HCT116 (cell line): ENCODE measurements around the gene CYP11A1. TPM values are rescaled to one million over a fixed set of nuclear protein-coding genes. Genes with fewer than 3 reads are reported as not detected.

Experiments used
- ATAC-seq: fragments of 200-7000 bp; cut with Tn5 transposase; 2 replicates; pipeline ENCODE4 v1.9.1; 2020; ENCODE audit warnings: mild to moderate bottlenecking, moderate library complexity
- BruUV-seq: library from RNA; stranded (reverse); fragments of 400-500 nt; replicated peaks from 2 replicates; lab custom pipeline; 2021; lab: Mats Ljungman, UMichigan
- CTCF ChIA-PET: fragments of 300-600 bp; sonication (Branson Sonifier 250); formaldehyde crosslinking; loops from one replicate; lab custom pipeline; 2021; ENCODE audit warnings: antibody characterized with exemption; lab: Charles Lee
- POLR2A ChIA-PET: fragments of 300-600, 350-600 bp; sonication (Branson Sonifier 250); formaldehyde crosslinking; loops from one replicate; lab custom pipeline; 2021; ENCODE audit warnings: antibody characterized with exemption; lab: Charles Lee
- RAD21 ChIA-PET, 2 experiments: fragments of 300-600 bp; sonication (Branson Sonifier 250); formaldehyde crosslinking; loops; one replicate each; lab custom pipeline; 2023; ENCODE audit warnings: low total read pairs in 2 of 2; ENCODE audit not compliant: uncharacterized antibody in 2 of 2, unreplicated experiment in 2 of 2, low non-redundant PET in 1 of 2; lab: Charles Lee
- DNase-seq: peaks from one replicate; pipeline ENCODE4 v3.0.0-alpha.2; 2010; ENCODE audit warnings: low read depth, low spot score
- H2AFZ ChIP-seq: fragments of 200-600 bp; shearing (Covaris generic), sonication (generic); 2 replicates; pipeline ENCODE4 v1.6.1; 2017; ENCODE audit warnings: low read depth, mixed run types, mixed read lengths, antibody characterized with exemption, low read length; ENCODE audit not compliant: poor library complexity, severe bottlenecking
- H3K27ac ChIP-seq: 2 replicates; pipeline ENCODE4 v1.5.1; 2012; ENCODE audit warnings: low read depth, low read length
- H3K27me3 ChIP-seq: fragments of 200-600 bp; sonication (generic); 2 replicates; pipeline ENCODE4 v1.6.1; 2016; ENCODE audit warnings: mixed run types, low read length, mixed read lengths; ENCODE audit not compliant: insufficient read depth
- H3K36me3 ChIP-seq, 2 experiments: fragments of 200-500 bp in 1 of 2; fragments of 200-600 bp in 1 of 2; sonication (Bioruptor generic) in 1 of 2; sonication (generic) in 1 of 2; 2 replicates each; pipeline versions ENCODE4 v1.5.1 to v1.6.1; 2014 to 2016; ENCODE audit warnings: low read length in 2 of 2, inconsistent platforms in 1 of 2, mixed read lengths in 1 of 2, mixed run types in 1 of 2; ENCODE audit not compliant: insufficient read depth in 2 of 2, control insufficient read depth in 1 of 2
- H3K4me1 ChIP-seq, 2 experiments: fragments of 200-600 bp in 1 of 2; sonication (generic) in 1 of 2; 2 replicates each; pipeline versions ENCODE4 v1.5.1 to v1.6.1; 2012 to 2017; ENCODE audit warnings: low read length in 2 of 2, inconsistent platforms in 1 of 2, mild to moderate bottlenecking in 1 of 2, mixed read lengths in 1 of 2, mixed run types in 1 of 2, moderate library complexity in 1 of 2; ENCODE audit not compliant: insufficient read depth in 2 of 2, control insufficient read depth in 1 of 2
- H3K4me2 ChIP-seq: fragments of 200-600 bp; sonication (generic); 2 replicates; pipeline ENCODE4 v1.6.1; 2017; ENCODE audit warnings: mixed run types, low read length, mixed read lengths
- H3K4me3 ChIP-seq, 2 experiments: fragments of 200-600 bp in 1 of 2; sonication (generic) in 1 of 2; replicated peaks in 1 of 2; 2 replicates each; pipeline ENCODE4 v1.5.1; 2011 to 2016; ENCODE audit warnings: low read length in 2 of 2, control low read depth in 1 of 2, low read depth in 1 of 2, mild to moderate bottlenecking in 1 of 2, mixed read lengths in 1 of 2, mixed run types in 1 of 2
- H3K79me2 ChIP-seq: fragments of 200-600 bp; sonication (generic); 2 replicates; pipeline ENCODE4 v1.6.1; 2017; ENCODE audit warnings: mild to moderate bottlenecking, mixed run types, low read length, moderate library complexity, mixed read lengths; ENCODE audit not compliant: insufficient read depth
- H3K9ac ChIP-seq: fragments of 200-600 bp; sonication (generic); 2 replicates; pipeline ENCODE4 v1.6.1; 2016; ENCODE audit warnings: low read length, mixed read lengths
- H3K9me2 ChIP-seq: fragments of 200-600 bp; sonication (generic), shearing (Covaris generic); 2 replicates; pipeline ENCODE4 v1.6.1; 2017; ENCODE audit warnings: mixed run types, mild to moderate bottlenecking, moderate library complexity; ENCODE audit not compliant: insufficient read depth
- H3K9me3 ChIP-seq, 2 experiments: fragments of 200-500 bp in 1 of 2; fragments of 200-600 bp in 1 of 2; sonication (Bioruptor generic) in 1 of 2; sonication (generic) in 1 of 2; 2 replicates each; pipeline ENCODE4 v1.6.1; 2014 to 2017; ENCODE audit warnings: low read length in 2 of 2, mixed read lengths in 2 of 2, inconsistent platforms in 1 of 2, low read depth in 1 of 2, mild to moderate bottlenecking in 1 of 2, mixed run types in 1 of 2, moderate library complexity in 1 of 2; ENCODE audit not compliant: control insufficient read depth in 1 of 2, insufficient read depth in 1 of 2
- H4K20me1 ChIP-seq: fragments of 200-600 bp; sonication (generic), shearing (Covaris generic); 2 replicates; pipeline ENCODE4 v1.6.1; 2017; ENCODE audit warnings: mixed run types, mild to moderate bottlenecking, moderate library complexity; ENCODE audit not compliant: insufficient read depth
- ATF3 ChIP-seq: IDR thresholded peaks from 2 replicates; pipeline ENCODE4 v1.6.1; 2012
- CBX3 ChIP-seq: IDR thresholded peaks from 2 replicates; pipeline ENCODE4 v1.6.1; 2012; ENCODE audit warnings: low read depth
- CEBPB ChIP-seq: IDR thresholded peaks from 2 replicates; pipeline ENCODE4 v1.6.1; 2012; ENCODE audit warnings: low read depth
- CTCF ChIP-seq, 3 experiments: fragments of 200-600 bp in 1 of 3; sonication (generic) in 1 of 3; IDR thresholded peaks in 2 of 3; conservative IDR thresholded peaks in 1 of 3; 2 replicates each; pipeline ENCODE4 v1.5.1; 2012 to 2017; ENCODE audit warnings: low read depth in 2 of 3, low read length in 2 of 3, antibody characterized with exemption in 1 of 3, borderline replicate concordance in 1 of 3, control low read depth in 1 of 3, mild to moderate bottlenecking in 1 of 3, mixed read lengths in 1 of 3, mixed run types in 1 of 3, moderate library complexity in 1 of 3; ENCODE audit not compliant: insufficient read depth in 1 of 3
- EGR1 ChIP-seq: IDR thresholded peaks from 2 replicates; pipeline ENCODE4 v1.6.1; 2012; ENCODE audit warnings: low read depth
- EZH2 ChIP-seq: fragments of 200-600 bp; sonication (generic); IDR thresholded peaks from 2 replicates; pipeline ENCODE4 v1.6.1; 2017; ENCODE audit warnings: antibody characterized with exemption, mixed run types
- JUND ChIP-seq: IDR thresholded peaks from 2 replicates; pipeline ENCODE4 v1.6.1; 2012
- POLR2A ChIP-seq: IDR thresholded peaks from 2 replicates; pipeline ENCODE4 v1.7.0; 2011; ENCODE audit warnings: borderline replicate concordance; ENCODE audit not compliant: insufficient read depth, insufficient read length; ENCODE audit errors: extremely low read depth
- RAD21 ChIP-seq: IDR thresholded peaks from 2 replicates; pipeline ENCODE4 v1.6.1; 2012; ENCODE audit warnings: low read depth, mild to moderate bottlenecking
- REST ChIP-seq: IDR thresholded peaks from 2 replicates; pipeline ENCODE4 v1.6.1; 2012; ENCODE audit warnings: low read depth
- SP1 ChIP-seq: IDR thresholded peaks from 2 replicates; pipeline ENCODE4 v1.6.1; 2012; ENCODE audit warnings: low read depth
- SRF ChIP-seq: IDR thresholded peaks from 2 replicates; pipeline ENCODE4 v1.6.1; 2012; ENCODE audit warnings: low read depth
- TCF7L2 ChIP-seq: IDR thresholded peaks from 2 replicates; pipeline ENCODE4 v1.7.0; 2011; ENCODE audit warnings: borderline replicate concordance, inconsistent platforms; ENCODE audit not compliant: insufficient read depth, insufficient read length; ENCODE audit errors: extremely low read depth
- YY1 ChIP-seq: IDR thresholded peaks from 2 replicates; pipeline ENCODE4 v1.6.1; 2011; ENCODE audit warnings: low read length, low read depth, moderate library complexity, mild to moderate bottlenecking; ENCODE audit not compliant: insufficient replicate concordance; ENCODE audit errors: extremely low read depth
- ZBTB33 ChIP-seq: IDR thresholded peaks from 2 replicates; pipeline ENCODE4 v1.6.1; 2011; ENCODE audit warnings: mild to moderate bottlenecking, low read length, moderate library complexity; ENCODE audit not compliant: insufficient replicate concordance; ENCODE audit errors: extremely low read depth
- ZFX ChIP-seq: fragments of 450-650 bp; IDR thresholded peaks from 2 replicates; pipeline ENCODE4 v1.6.1; 2017
- ZNF274 ChIP-seq: fragments of 200-500 bp; sonication (Bioruptor generic); IDR thresholded peaks from 2 replicates; pipeline ENCODE4 v1.6.1; 2014; ENCODE audit warnings: mild to moderate bottlenecking, low read depth, low read length, inconsistent platforms
- intact Hi-C: fragments of 100-400 bp; cut with micrococcal nuclease; formaldehyde crosslinking; loops from 2 replicates; pipeline ENCODE4 v1.10.0; 2022
- total RNA-seq: library from RNA; stranded (reverse); gene quantifications from one replicate; pipeline ENCODE4 v1.2.1, GENCODE V29; 2021; ENCODE audit not compliant: unreplicated experiment
- TF ChIP-seq, protein P1 (sequence below): IDR thresholded peaks from 2 replicates; pipeline ENCODE4 v1.6.1; 2012

The CYP11A1 gene
- total RNA-seq, 1 experiment from 2014 or later, result 0.57 TPM

DNA sequence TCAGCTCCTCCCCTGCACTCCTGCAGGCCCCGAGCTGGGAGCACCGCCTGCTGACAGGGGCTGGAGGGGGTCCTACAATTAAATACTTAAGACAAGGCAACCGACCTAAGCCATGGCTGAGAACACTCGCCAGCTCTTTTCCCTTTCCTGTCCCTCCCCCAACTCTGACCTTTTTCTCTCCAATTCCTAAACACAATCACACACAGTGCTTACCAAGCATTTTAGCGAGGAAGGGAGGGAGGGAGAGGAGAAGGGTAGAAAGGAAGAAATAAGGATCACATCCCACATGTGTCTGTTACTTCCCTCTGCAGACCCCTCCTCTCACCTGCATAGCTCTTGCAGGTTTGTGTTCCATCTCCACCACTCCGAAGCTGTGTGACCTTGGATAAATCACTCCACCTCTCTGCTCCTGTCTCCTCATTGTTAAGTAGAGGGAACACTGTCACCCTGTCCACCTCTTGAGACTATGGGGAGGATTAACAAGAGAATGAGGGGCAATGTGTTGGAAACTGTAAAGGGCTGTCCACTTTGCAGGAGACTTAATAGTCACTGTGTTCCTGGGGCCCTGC is 63.6 kb downstream of the CYP11A1 start:
- ChIA-PET POLR2A (no interaction called here), CTCF (interaction anchor here (0.7 to 1.5 kb wide), 5 partner anchors 17 to 353 kb away, joined by 3 to 6 read pairs (median 3); no protein-coding TSS in a partner anchor), RAD21 (no interaction called here)
- Histone ChIP-seq H4K20me1 (no peaks in the 10 kb centered on the region), H3K79me2 (no peaks in the 10 kb centered on the region), H3K4me2 (no peak overlapping the region), H2AFZ (no peak overlapping the region), H3K9ac (no peak overlapping the region), H3K9me2 (no peaks in the 10 kb centered on the region), H3K27me3 (peaks cover 31% of the 10 kb centered on the region; the same call in 1 of the 2 replicates), H3K4me1 (peaks cover 4 to 14% of the 10 kb centered on the region in 2 experiments; a peak in 3 of 4 replicates), H3K9me3 (no peaks in the 10 kb centered on the region), H3K27ac (no peak overlapping the region), H3K4me3 (no peak overlapping the region), H3K36me3 (no peaks in the 10 kb centered on the region)
- no TSS peak for BruUV-seq
- DNase-seq, result no peak
- intact Hi-C loops, result loop anchor here (1.0 to 5.0 kb wide), 2 partner anchors 177 to 252 kb away; no protein-coding TSS in a partner anchor
- TF ChIP-seq EGR1, result no peak
- no peak for TF ChIP-seq ZNF274
- no peak for TF ChIP-seq CTCF (IDR thresholded peaks at IDR 0.05 in 2 of 3, conservative IDR thresholded peaks at IDR 0.05 in 1 of 3; ENCODE audit: borderline replicate concordance in 1 of 3, insufficient read depth in 1 of 3, low read depth in 2 of 3, low read length in 2 of 3)
- TF ChIP-seq CEBPB, result no peak
- no peak for TF ChIP-seq ATF3
- TF ChIP-seq TCF7L2, result no peak
- TF ChIP-seq, protein P1, sequence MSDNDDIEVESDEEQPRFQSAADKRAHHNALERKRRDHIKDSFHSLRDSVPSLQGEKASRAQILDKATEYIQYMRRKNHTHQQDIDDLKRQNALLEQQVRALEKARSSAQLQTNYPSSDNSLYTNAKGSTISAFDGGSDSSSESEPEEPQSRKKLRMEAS, result no peak
- no peak for TF ChIP-seq POLR2A
- TF ChIP-seq RAD21, result no peak
- TF ChIP-seq EZH2, result no peak
- no peak for TF ChIP-seq ZBTB33
- no peak for TF ChIP-seq YY1
- TF ChIP-seq REST, result no peak
- no peak for TF ChIP-seq SRF
- no peak for TF ChIP-seq JUND
- TF ChIP-seq SP1, result no peak
- no peak for TF ChIP-seq CBX3
- TF ChIP-seq ZFX, result no peak
- no peak for ATAC-seq
